Myometrial cell (primary cell): Measurements from ENCODE around the gene SUMO3. TPM values are rescaled to one million over a fixed set of nuclear protein-coding genes. Genes with fewer than 3 reads are reported as not detected.

Source experiments
- total RNA-seq: library from RNA; depleted of rRNA; stranded (reverse); fragments of >200 nt; gene quantifications from 2 replicates; pipeline ENCODE4 v1.2.3, GENCODE V29; 2015

SUMO3 gene
- total RNA-seq, result 85.0 and 99.4 TPM in 2 replicates

GRCh38 chr21:44817914-44818639, at the start of gene SUMO3:
Gene SUMO3, minus strand, starts transcription at chr21:44818062. Its CDS starts 94 bp downstream, at chr21:44817968.

DNA sequence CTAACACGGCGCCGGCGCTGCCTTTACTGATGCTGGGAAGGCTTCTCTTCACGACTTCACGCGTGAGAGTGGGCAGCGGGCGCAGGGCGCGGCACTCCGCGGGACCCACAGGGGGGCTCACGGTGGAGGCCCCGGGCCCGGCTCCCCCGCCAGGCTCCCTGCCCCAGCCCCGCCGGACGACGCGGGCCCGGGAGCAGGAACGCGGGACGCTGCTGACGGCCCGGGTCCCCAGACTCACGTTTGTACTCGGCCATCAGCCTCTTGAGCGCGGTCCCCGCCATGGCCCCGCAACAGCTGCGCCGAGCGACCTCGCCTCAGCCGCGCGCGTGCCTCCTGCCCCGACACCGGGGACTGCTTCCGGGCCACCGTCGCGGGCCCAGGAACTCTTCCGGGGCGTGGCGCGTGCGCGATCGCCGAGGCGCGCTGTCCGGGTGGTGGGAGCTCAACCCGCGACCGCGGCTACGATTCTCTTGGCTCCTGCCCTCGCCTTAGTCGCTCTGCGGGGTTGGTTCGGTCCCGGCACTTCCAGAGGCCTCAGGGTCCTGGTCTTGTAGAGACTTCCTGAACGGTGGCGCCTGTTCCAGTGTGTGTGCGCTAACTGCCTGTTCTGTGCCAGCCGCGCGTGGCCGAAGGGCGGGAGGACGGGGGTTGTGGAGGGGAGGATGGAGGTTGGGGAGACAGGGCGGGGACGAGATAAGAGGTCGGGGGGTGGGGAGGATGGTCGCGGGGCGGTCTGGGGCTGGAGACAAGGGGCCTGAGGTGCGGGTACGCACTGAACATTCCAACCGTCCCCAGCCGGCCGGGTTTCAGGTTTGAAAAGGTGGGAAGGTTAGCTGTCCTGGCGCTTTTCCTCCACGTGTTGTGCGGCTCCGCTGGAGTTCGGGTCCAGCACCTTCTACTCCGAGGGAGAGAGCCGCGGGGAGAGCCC, 16.1 kb downstream of the SUMO3 start, which contains the start of gene UBE2G2:
Gene UBE2G2 (minus strand): TSS at position 353 of the 928 bp plus-strand sequence. CDS start 72 bp downstream, at position 281.

Other genes starting within 250 kb of the SUMO3 start
- not detected in 2 replicates for gene KRTAP10-4, start 244.3 kb downstream of the SUMO3 start, total RNA-seq
- gene KRTAP10-5, start 237.5 kb downstream of the SUMO3 start, total RNA-seq, result not detected in 2 replicates
- gene KRTAP10-6, start 225.6 kb downstream of the SUMO3 start, total RNA-seq, result not detected in 2 replicates
- gene KRTAP10-7, start 217.5 kb downstream of the SUMO3 start, total RNA-seq, result not detected in 2 replicates
- not detected in 2 replicates for gene KRTAP10-8, start 206.0 kb downstream of the SUMO3 start, total RNA-seq
- gene KRTAP10-9, start 191.0 kb downstream of the SUMO3 start, total RNA-seq, result not detected in 2 replicates
- gene KRTAP10-10, start 180.7 kb downstream of the SUMO3 start, total RNA-seq, result not detected in 2 replicates
- gene KRTAP10-11, start 171.6 kb downstream of the SUMO3 start, total RNA-seq, result not detected in 2 replicates
- not detected in 2 replicates for gene KRTAP12-4, start 163.4 kb downstream of the SUMO3 start, total RNA-seq
- not detected in 2 replicates for gene KRTAP12-3, start 160.1 kb downstream of the SUMO3 start, total RNA-seq
- not detected in 2 replicates for gene KRTAP12-2, start 151.1 kb downstream of the SUMO3 start, total RNA-seq
- not detected in 2 replicates for gene KRTAP12-1, start 135.9 kb downstream of the SUMO3 start, total RNA-seq
- not detected in 2 replicates for gene KRTAP10-12, start 120.9 kb downstream of the SUMO3 start, total RNA-seq
- gene TSPEAR, start 106.5 kb downstream of the SUMO3 start, total RNA-seq, result not detected in 2 replicates
- gene UBE2G2, start 16.2 kb downstream of the SUMO3 start, total RNA-seq, result 22.3 and 22.5 TPM in 2 replicates
- gene PTTG1IP, start 55.6 kb upstream of the SUMO3 start, total RNA-seq, result 282 and 295 TPM in 2 replicates
- gene ITGB2, start 102.8 kb upstream of the SUMO3 start, total RNA-seq, result not detected in 2 replicates
- 12.4 and 22.5 TPM in 2 replicates for gene SLX9, start 122.0 kb upstream of the SUMO3 start, total RNA-seq